ENCODE data around the gene ZNF683.
A peak's percentile ranks its signal among the peaks of the same experiment; 100 is the strongest.
"Not testable (repeated sequence)": the region's sequence is repeated elsewhere in the genome, so short reads cannot be mapped to it uniquely, and the experiment has no call there.

Gene ZNF683

GRCh38 chr1:26336477-26337205 lies 35.9 kb downstream of the ZNF683 start:
- peak; percentile 88 for DNase-seq (ENCODE audit: low spot score)

- DNase-seq (ENCODE audit: low spot score): no peak
Measured at GRCh38 chr1:26335774-26336476, 36.6 kb downstream of the ZNF683 start.

GRCh38 chr1:26333312-26333711 lies 39.2 kb downstream of the ZNF683 start:
- not testable (repeated sequence) for DNase-seq (ENCODE audit: low spot score)

GRCh38 chr1:26330276-26330675 lies 42.3 kb downstream of the ZNF683 start:
- no peak for DNase-seq (ENCODE audit: low spot score)

GRCh38 chr1:26329380-26329779 lies 43.2 kb downstream of the ZNF683 start:
- not testable (repeated sequence) for DNase-seq (ENCODE audit: low spot score)

GRCh38 chr1:26328597-26328996 lies 44.0 kb downstream of the ZNF683 start:
- DNase-seq (ENCODE audit: low spot score): no peak

- no peak for DNase-seq (ENCODE audit: low spot score)
Measured at GRCh38 chr1:26327956-26328362, 44.6 kb downstream of the ZNF683 start.

GRCh38 chr1:26324550-26324949 lies 48.0 kb downstream of the ZNF683 start:
- DNase-seq (ENCODE audit: low spot score): no peak

GRCh38 chr1:26323382-26323781 lies 49.2 kb downstream of the ZNF683 start:
- DNase-seq (ENCODE audit: low spot score): no peak

- no peak for DNase-seq (ENCODE audit: low spot score)
Measured at GRCh38 chr1:26322042-26322331, 50.6 kb downstream of the ZNF683 start.

- DNase-seq (ENCODE audit: low spot score): peak; percentile 81
Measured at GRCh38 chr1:26321315-26322041, 51.1 kb downstream of the ZNF683 start.

GRCh38 chr1:26320896-26321295 lies 51.7 kb downstream of the ZNF683 start:
- DNase-seq (ENCODE audit: low spot score): no peak

GRCh38 chr1:26318338-26319064 lies 54.0 kb downstream of the ZNF683 start:
- no peak for DNase-seq (ENCODE audit: low spot score)

- no peak for DNase-seq (ENCODE audit: low spot score)
Measured at GRCh38 chr1:26317612-26318337, 54.8 kb downstream of the ZNF683 start, which contains the start of gene CD52. Gene CD52, plus strand, starts transcription at chr1:26317958. Its CDS starts 60 bp downstream, at chr1:26318018.

- no peak for DNase-seq (ENCODE audit: low spot score)
Measured at GRCh38 chr1:26317146-26317545, 55.4 kb downstream of the ZNF683 start.

- no peak for DNase-seq (ENCODE audit: low spot score)
Measured at GRCh38 chr1:26315874-26316850, 56.4 kb downstream of the ZNF683 start.

GRCh38 chr1:26314501-26314900 lies 58.0 kb downstream of the ZNF683 start:
- DNase-seq (ENCODE audit: low spot score): no peak

All from HuH-7 (cell line).